ENCODE results near the gene GRM8.

DNA sequence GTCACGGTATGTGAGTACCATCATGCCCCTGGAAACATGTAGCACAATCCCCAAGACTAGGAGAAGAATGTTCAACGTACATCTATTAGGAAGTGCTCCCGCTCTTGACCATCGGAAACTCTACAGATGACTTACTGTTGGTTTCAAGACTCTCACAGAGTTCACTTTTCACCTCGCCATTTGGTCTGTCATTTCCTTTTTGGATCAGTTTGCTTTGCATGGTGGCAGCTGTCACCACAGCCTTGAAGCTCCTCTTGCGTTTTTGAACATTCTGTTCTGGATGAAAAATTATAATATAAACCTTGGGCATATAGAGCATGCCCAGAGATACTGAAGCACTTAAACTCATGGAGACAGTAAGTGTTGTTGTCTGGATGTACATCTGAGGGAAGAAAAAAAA, 806.8 kb downstream of the GRM8 start:
- TF ChIP-seq CTCF (IDR thresholded peaks at IDR 0.05; ENCODE audit: low read depth, low read length, poor library complexity, severe bottlenecking) (no peak), EZH2phosphoT487 (IDR thresholded peaks at IDR 0.05; ENCODE audit: borderline replicate concordance, low read length) (no peak)
